Colonic mucosa (tissue), 4 donors: ENCODE measurements around the gene PHYHIPL. TPM values are rescaled to one million over a fixed set of nuclear protein-coding genes. Genes with fewer than 3 reads are reported as not detected.

ENCODE experiments used
- DNase-seq: peaks from one replicate; pipeline ENCODE4 v3.0.0-alpha.2; 2020
- H3K27ac ChIP-seq: fragments of 200-600 bp; one replicate; pipeline ENCODE4 v1.8.0; 2021
- H3K27me3 ChIP-seq: fragments of 200-600 bp; one replicate; pipeline ENCODE4 v1.8.0; 2021
- H3K36me3 ChIP-seq: fragments of 200-600 bp; one replicate; pipeline ENCODE4 v1.8.0; 2021
- H3K4me1 ChIP-seq: fragments of 200-600 bp; one replicate; pipeline ENCODE4 v1.8.0; 2021; ENCODE audit warnings: mild to moderate bottlenecking
- H3K4me3 ChIP-seq: fragments of 200-600 bp; one replicate; pipeline ENCODE4 v1.8.0; 2021
- H3K9ac ChIP-seq, 2 donors: one replicate each; pipeline ENCODE4 v1.7.0; 2013; ENCODE audit warnings: control low read depth in 2 of 2, low read depth in 2 of 2, low read length in 2 of 2
- H3K9me3 ChIP-seq: fragments of 200-600 bp; one replicate; pipeline ENCODE4 v1.8.0; 2021
- CTCF ChIP-seq: fragments of 200-600 bp; IDR thresholded peaks from one replicate; pipeline ENCODE4 v1.8.0; 2022; ENCODE audit warnings: antibody characterized with exemption, mild to moderate bottlenecking
- intact Hi-C: fragments of 100-400 bp; cut with DNase I; formaldehyde crosslinking; loops from one replicate; pipeline ENCODE4 v1.14.1; 2022
- total RNA-seq, 2 donors: library from RNA; stranded (reverse); fragmentation: NEBNext Ultra II Directional in 1 of 2; extraction: Animal tissue kit (Norgen Biotek cat#: 25700) in 1 of 2; gene quantifications; one replicate each; pipeline ENCODE4 v1.2.1, GENCODE V29; 2021
- donor health status: healthy.
- donor health status: DM: no; HTN: no; CAD: no.
- donor health status: DM: no; HTN: no; CAD: no.

The PHYHIPL gene
- total RNA-seq, 2 donors from 2014 or later: 0.30 TPM; not detected in 1

- Histone ChIP-seq H3K36me3 (no peaks in the 10 kb centered on the region), H3K27me3 (peaks cover 4% of the 10 kb centered on the region), H3K9ac (no peak overlapping the region), H3K27ac (no peak overlapping the region), H3K9me3 (no peaks in the 10 kb centered on the region), H3K4me1 (no peaks in the 10 kb centered on the region), H3K4me3 (no peak overlapping the region)
- peak; percentile 41 for TF ChIP-seq CTCF
- intact Hi-C loops: loop anchor here (2.0 to 5.0 kb wide), 2 partner anchors 231 to 399 kb away; no protein-coding TSS in a partner anchor
- DNase-seq: no peak
Measured at GRCh38 chr10:59181668-59182067, 5.2 kb downstream of the PHYHIPL start.

GRCh38 chr10:59190332-59190731, 13.9 kb downstream of the PHYHIPL start:
- H3K4me1 ChIP-seq: no peaks in the 10 kb centered on the region
- no peak overlapping the region for H3K27ac ChIP-seq
- no peak overlapping the region for H3K4me3 ChIP-seq
- H3K36me3 ChIP-seq: no peaks in the 10 kb centered on the region
- no peaks in the 10 kb centered on the region for H3K9me3 ChIP-seq
- H3K27me3 ChIP-seq: no peaks in the 10 kb centered on the region
- DNase-seq: no peak
- TF ChIP-seq CTCF: no peak
- intact Hi-C loops: no loop called here
- H3K9ac ChIP-seq: no peak overlapping the region

- Histone ChIP-seq H3K27me3 (no peaks in the 10 kb centered on the region), H3K36me3 (no peaks in the 10 kb centered on the region), H3K9ac (no peak overlapping the region), H3K4me3 (no peak overlapping the region), H3K9me3 (no peaks in the 10 kb centered on the region), H3K27ac (no peak overlapping the region), H3K4me1 (no peaks in the 10 kb centered on the region)
- intact Hi-C loops: no loop called here
- no peak for DNase-seq
- TF ChIP-seq CTCF: no peak
Measured at GRCh38 chr10:59206204-59206720, 29.8 kb downstream of the PHYHIPL start.

- Histone ChIP-seq H3K27me3 (no peaks in the 10 kb centered on the region), H3K9ac (no peak overlapping the region), H3K4me1 (no peaks in the 10 kb centered on the region), H3K4me3 (no peak overlapping the region), H3K9me3 (no peaks in the 10 kb centered on the region), H3K27ac (no peak overlapping the region), H3K36me3 (no peaks in the 10 kb centered on the region)
- no peak for TF ChIP-seq CTCF
- DNase-seq: no peak
- intact Hi-C loops: no loop called here
Measured at GRCh38 chr10:59212301-59212798, 35.9 kb downstream of the PHYHIPL start.

- intact Hi-C loops: no loop called here
- H3K4me3 ChIP-seq: no peak overlapping the region
- TF ChIP-seq CTCF: no peak
- no peak for DNase-seq
- no peak overlapping the region for H3K9ac ChIP-seq
- H3K27ac ChIP-seq: no peak overlapping the region
- no peaks in the 10 kb centered on the region for H3K9me3 ChIP-seq
- no peaks in the 10 kb centered on the region for H3K4me1 ChIP-seq
- no peaks in the 10 kb centered on the region for H3K27me3 ChIP-seq
- no peaks in the 10 kb centered on the region for H3K36me3 ChIP-seq
Measured at GRCh38 chr10:59214160-59214559, 37.7 kb downstream of the PHYHIPL start.
